GM23338 (cell line): ENCODE measurements around the gene EFCAB6. TPM values are rescaled to one million over a fixed set of nuclear protein-coding genes. Genes with fewer than 3 reads are reported as not detected.

Experiments
- ATAC-seq: fragments of 200-7000 bp; cut with Tn5 transposase; 3 replicates; pipeline ENCODE4 v1.9.1; 2020
- DNase-seq: peaks from one replicate; pipeline ENCODE4 v3.0.0-alpha.2; 2015; ENCODE audit warnings: low spot score
- H2AFZ ChIP-seq: fragments of 200-600 bp; sonication (generic); 2 replicates; pipeline ENCODE4 v1.8.0; 2016; ENCODE audit warnings: antibody characterized with exemption, mild to moderate bottlenecking, moderate library complexity
- H3F3A ChIP-seq: fragments of 200-600 bp; sonication (generic); replicated peaks from 2 replicates; pipeline ENCODE4 v1.8.0; 2017; ENCODE audit warnings: antibody characterized with exemption, mixed run types, low read depth
- H3K27ac ChIP-seq: fragments of 200-600 bp; sonication (generic); 2 replicates; pipeline ENCODE4 v1.6.1; 2016; ENCODE audit warnings: low read depth
- H3K27me3 ChIP-seq: fragments of 200-600 bp; sonication (generic); 2 replicates; pipeline ENCODE4 v1.8.0; 2016; ENCODE audit warnings: mild to moderate bottlenecking, mixed run types, moderate library complexity; ENCODE audit not compliant: insufficient read depth
- H3K36me3 ChIP-seq: fragments of 200-600 bp; sonication (generic); 2 replicates; pipeline ENCODE4 v1.8.0; 2016; ENCODE audit warnings: mild to moderate bottlenecking; ENCODE audit not compliant: insufficient read depth
- H3K4me1 ChIP-seq: fragments of 200-600 bp; sonication (generic); 2 replicates; pipeline ENCODE4 v1.8.0; 2016; ENCODE audit warnings: mild to moderate bottlenecking, moderate library complexity; ENCODE audit not compliant: insufficient read depth
- H3K4me2 ChIP-seq: fragments of 200-600 bp; sonication (generic); 2 replicates; pipeline ENCODE4 v1.7.1; 2017; ENCODE audit warnings: mixed run types
- H3K4me3 ChIP-seq: fragments of 200-600 bp; sonication (generic); 2 replicates; pipeline ENCODE4 v1.6.1; 2016; ENCODE audit warnings: mixed run types
- H3K79me2 ChIP-seq: fragments of 200-600 bp; sonication (generic); replicated peaks from 2 replicates; pipeline ENCODE4 v1.8.0; 2017; ENCODE audit warnings: mild to moderate bottlenecking; ENCODE audit not compliant: insufficient read depth
- H3K9me2 ChIP-seq: fragments of 200-600 bp; sonication (generic); 2 replicates; pipeline ENCODE4 v1.8.0; 2017; ENCODE audit not compliant: insufficient read depth
- H4K20me1 ChIP-seq: fragments of 200-600 bp; sonication (generic); replicated peaks from 2 replicates; pipeline ENCODE4 v1.8.0; 2017; ENCODE audit warnings: mild to moderate bottlenecking; ENCODE audit not compliant: insufficient read depth
- H3K27ac Mint-ChIP-seq: 2 replicates; pipeline ENCODE4 v1.8.0; 2020; ENCODE audit warnings: inconsistent platforms, mild to moderate bottlenecking, moderate library complexity, mixed read lengths
- H3K27me3 Mint-ChIP-seq: 3 replicates; pipeline ENCODE4 v1.8.0; 2022; ENCODE audit warnings: low read depth, mild to moderate bottlenecking, moderate library complexity, mixed read lengths, inconsistent platforms; ENCODE audit not compliant: insufficient read depth, poor library complexity
- H3K36me3 Mint-ChIP-seq: 3 replicates; pipeline ENCODE4 v1.8.0; 2021; ENCODE audit warnings: low read depth, mild to moderate bottlenecking, inconsistent platforms, moderate library complexity, mixed read lengths
- H3K4me1 Mint-ChIP-seq: 3 replicates; pipeline ENCODE4 v1.8.0; 2020; ENCODE audit warnings: mild to moderate bottlenecking, inconsistent platforms, mixed read lengths
- H3K4me3 Mint-ChIP-seq: 3 replicates; pipeline ENCODE4 v1.8.0; 2021; ENCODE audit warnings: moderate library complexity, mild to moderate bottlenecking, inconsistent platforms, mixed read lengths
- H3K9me3 Mint-ChIP-seq: 3 replicates; pipeline ENCODE4 v1.8.0; 2020; ENCODE audit warnings: moderate library complexity, mild to moderate bottlenecking, inconsistent platforms, mixed read lengths
- CREB1 ChIP-seq: fragments of 250-450 bp; sonication (Bioruptor Pico); IDR thresholded peaks from 2 replicates; pipeline ENCODE4 v1.5.0; 2020; ENCODE audit warnings: low read depth, mild to moderate bottlenecking, moderate library complexity
- ETS1 ChIP-seq: IDR thresholded peaks from 2 replicates; pipeline ENCODE4 v1.6.1; 2016; ENCODE audit warnings: antibody characterized with exemption
- EZH2 ChIP-seq: fragments of 200-600 bp; sonication (generic); IDR thresholded peaks from one replicate; pipeline ENCODE4 v1.8.0; 2017; ENCODE audit warnings: antibody characterized with exemption, mild to moderate bottlenecking, low read depth; ENCODE audit not compliant: unreplicated experiment
- EZH2phosphoT487 ChIP-seq: fragments of 200-600 bp; sonication (generic); IDR thresholded peaks from one replicate; pipeline ENCODE4 v1.8.1; 2018; ENCODE audit warnings: antibody characterized with exemption; ENCODE audit not compliant: unreplicated experiment
- JUNB ChIP-seq: IDR thresholded peaks from one replicate; pipeline ENCODE4 v1.6.1; 2016; ENCODE audit warnings: antibody characterized with exemption; ENCODE audit not compliant: unreplicated experiment
- POLR2AphosphoS5 ChIP-seq: IDR thresholded peaks from 2 replicates; pipeline ENCODE4 v1.6.1; 2016; ENCODE audit warnings: antibody characterized with exemption, low read depth
- STAT1 ChIP-seq: IDR thresholded peaks from one replicate; pipeline ENCODE4 v1.6.1; 2016; ENCODE audit warnings: antibody characterized with exemption; ENCODE audit not compliant: unreplicated experiment
- ZNF114 ChIP-seq: fragments of 250-450 bp; sonication (Bioruptor Pico); IDR thresholded peaks from 2 replicates; pipeline ENCODE4 v1.5.0; 2020; ENCODE audit warnings: mild to moderate bottlenecking, moderate library complexity
- ZNF331 ChIP-seq: fragments of 250-450 bp; sonication (Bioruptor Pico); IDR thresholded peaks from 2 replicates; pipeline ENCODE4 v1.5.0; 2020; ENCODE audit warnings: low read depth, mild to moderate bottlenecking, moderate library complexity
- ZNF462 ChIP-seq: fragments of 250-450 bp; sonication (Bioruptor Pico); IDR thresholded peaks from 2 replicates; pipeline ENCODE4 v1.5.0; 2020; ENCODE audit warnings: mild to moderate bottlenecking, moderate library complexity
- polyA plus RNA-seq: library from polyadenylated mRNA; unstranded; fragments of >200 nt; fragmentation: Nextera tagmentation; extraction: Ambion mirVana; gene quantifications from 2 replicates; pipeline ENCODE4 v1.2.1, GENCODE V29; 2016
- total RNA-seq: library from RNA; depleted of rRNA; stranded (reverse); fragments of >200 nt; shearing (Covaris generic); gene quantifications from 2 replicates; pipeline ENCODE4 v1.2.3, GENCODE V29; 2014
- TF ChIP-seq, protein P1 (sequence below): IDR thresholded peaks from one replicate; pipeline ENCODE4 v1.6.1; 2018; ENCODE audit warnings: antibody characterized with exemption; ENCODE audit not compliant: unreplicated experiment
- TF ChIP-seq, protein P2 (sequence below), 2 experiments: fragments of 200-600 bp in 1 of 2; sonication (generic) in 1 of 2; conservative IDR thresholded peaks; 2 replicates each; pipeline versions ENCODE4 v1.5.1 to v1.6.1; 2016 to 2017; ENCODE audit warnings: antibody characterized with exemption in 2 of 2, low read depth in 2 of 2, mild to moderate bottlenecking in 2 of 2, moderate library complexity in 1 of 2

EFCAB6 gene
- total and polyA plus RNA-seq, 2 experiments from 2014 or later, result 1.1 to 1.8 TPM

DNA sequence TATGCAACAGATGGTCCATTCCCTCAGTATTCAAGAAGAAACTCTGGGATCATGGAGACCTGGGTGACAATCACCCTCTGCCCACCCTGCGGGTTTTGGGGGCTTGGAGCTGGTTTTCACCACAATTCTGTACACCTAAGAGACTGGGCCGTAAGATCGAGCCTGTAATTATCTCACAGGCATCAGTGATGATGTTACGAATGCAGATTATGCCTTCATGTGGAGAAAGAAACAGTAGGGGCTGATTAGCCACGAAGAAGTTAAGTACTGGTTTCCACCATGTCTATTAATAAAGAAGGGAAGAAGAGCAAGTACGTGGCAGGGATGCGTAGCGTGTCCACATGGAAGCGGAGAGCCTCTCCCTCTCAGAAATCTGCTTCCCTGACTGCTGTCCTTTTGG is 5.3 kb upstream of the EFCAB6 start:
- TF ChIP-seq, protein P1, sequence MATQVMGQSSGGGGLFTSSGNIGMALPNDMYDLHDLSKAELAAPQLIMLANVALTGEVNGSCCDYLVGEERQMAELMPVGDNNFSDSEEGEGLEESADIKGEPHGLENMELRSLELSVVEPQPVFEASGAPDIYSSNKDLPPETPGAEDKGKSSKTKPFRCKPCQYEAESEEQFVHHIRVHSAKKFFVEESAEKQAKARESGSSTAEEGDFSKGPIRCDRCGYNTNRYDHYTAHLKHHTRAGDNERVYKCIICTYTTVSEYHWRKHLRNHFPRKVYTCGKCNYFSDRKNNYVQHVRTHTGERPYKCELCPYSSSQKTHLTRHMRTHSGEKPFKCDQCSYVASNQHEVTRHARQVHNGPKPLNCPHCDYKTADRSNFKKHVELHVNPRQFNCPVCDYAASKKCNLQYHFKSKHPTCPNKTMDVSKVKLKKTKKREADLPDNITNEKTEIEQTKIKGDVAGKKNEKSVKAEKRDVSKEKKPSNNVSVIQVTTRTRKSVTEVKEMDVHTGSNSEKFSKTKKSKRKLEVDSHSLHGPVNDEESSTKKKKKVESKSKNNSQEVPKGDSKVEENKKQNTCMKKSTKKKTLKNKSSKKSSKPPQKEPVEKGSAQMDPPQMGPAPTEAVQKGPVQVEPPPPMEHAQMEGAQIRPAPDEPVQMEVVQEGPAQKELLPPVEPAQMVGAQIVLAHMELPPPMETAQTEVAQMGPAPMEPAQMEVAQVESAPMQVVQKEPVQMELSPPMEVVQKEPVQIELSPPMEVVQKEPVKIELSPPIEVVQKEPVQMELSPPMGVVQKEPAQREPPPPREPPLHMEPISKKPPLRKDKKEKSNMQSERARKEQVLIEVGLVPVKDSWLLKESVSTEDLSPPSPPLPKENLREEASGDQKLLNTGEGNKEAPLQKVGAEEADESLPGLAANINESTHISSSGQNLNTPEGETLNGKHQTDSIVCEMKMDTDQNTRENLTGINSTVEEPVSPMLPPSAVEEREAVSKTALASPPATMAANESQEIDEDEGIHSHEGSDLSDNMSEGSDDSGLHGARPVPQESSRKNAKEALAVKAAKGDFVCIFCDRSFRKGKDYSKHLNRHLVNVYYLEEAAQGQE, result no peak
- TF ChIP-seq POLR2AphosphoS5 (no peak), ZNF114 (CRISPR knock-in tag) (no peak), EZH2phosphoT487 (no peak), ZNF331 (CRISPR knock-in tag) (no peak), EZH2 (no peak), STAT1 (no peak), ZNF462 (no peak), CREB1 (CRISPR knock-in tag) (no peak), JUNB (no peak), ETS1 (no peak)
- TF ChIP-seq, protein P2, sequence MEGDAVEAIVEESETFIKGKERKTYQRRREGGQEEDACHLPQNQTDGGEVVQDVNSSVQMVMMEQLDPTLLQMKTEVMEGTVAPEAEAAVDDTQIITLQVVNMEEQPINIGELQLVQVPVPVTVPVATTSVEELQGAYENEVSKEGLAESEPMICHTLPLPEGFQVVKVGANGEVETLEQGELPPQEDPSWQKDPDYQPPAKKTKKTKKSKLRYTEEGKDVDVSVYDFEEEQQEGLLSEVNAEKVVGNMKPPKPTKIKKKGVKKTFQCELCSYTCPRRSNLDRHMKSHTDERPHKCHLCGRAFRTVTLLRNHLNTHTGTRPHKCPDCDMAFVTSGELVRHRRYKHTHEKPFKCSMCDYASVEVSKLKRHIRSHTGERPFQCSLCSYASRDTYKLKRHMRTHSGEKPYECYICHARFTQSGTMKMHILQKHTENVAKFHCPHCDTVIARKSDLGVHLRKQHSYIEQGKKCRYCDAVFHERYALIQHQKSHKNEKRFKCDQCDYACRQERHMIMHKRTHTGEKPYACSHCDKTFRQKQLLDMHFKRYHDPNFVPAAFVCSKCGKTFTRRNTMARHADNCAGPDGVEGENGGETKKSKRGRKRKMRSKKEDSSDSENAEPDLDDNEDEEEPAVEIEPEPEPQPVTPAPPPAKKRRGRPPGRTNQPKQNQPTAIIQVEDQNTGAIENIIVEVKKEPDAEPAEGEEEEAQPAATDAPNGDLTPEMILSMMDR (conservative IDR thresholded peaks at IDR 0.05; ENCODE audit: low read depth in 2 of 2), result no peak
- Mint-ChIP-seq H3K4me1 (peaks cover 27% of the 10 kb centered on the region), H3K9me3 (no peaks in the 10 kb centered on the region), H3K4me3 (no peak overlapping the region), H3K36me3 (no peaks in the 10 kb centered on the region; the same call in 2 of the 3 replicates), H3K27ac (no peak overlapping the region), H3K27me3 (peaks cover 9% of the 10 kb centered on the region)
- no peaks in the 10 kb centered on the region for H3K36me3 ChIP-seq
- H3F3A ChIP-seq, result no peaks in the 10 kb centered on the region
- no peak overlapping the region for H3K4me3 ChIP-seq
- H3K79me2 ChIP-seq, result peaks cover 5% of the 10 kb centered on the region; the same call in 1 of the 2 replicates
- no peaks in the 10 kb centered on the region for H3K9me2 ChIP-seq
- DNase-seq (no peak), ATAC-seq (no peak)
- no peaks in the 10 kb centered on the region for H3K27me3 ChIP-seq
- no peak overlapping the region for H2AFZ ChIP-seq
- H4K20me1 ChIP-seq, result peaks cover 6% of the 10 kb centered on the region; the same call in 1 of the 2 replicates
- H3K4me2 ChIP-seq, result no peak overlapping the region
- peaks cover 12% of the 10 kb centered on the region for H3K4me1 ChIP-seq
- no peak overlapping the region for H3K27ac ChIP-seq
